ENCODE results near the gene BEST4. TPM values are rescaled to one million over a fixed set of nuclear protein-coding genes. Genes with fewer than 3 reads are reported as not detected.

BEST4 gene
- total and polyA plus RNA-seq, 8 donors, result 0.35 to 60.0 (median 0.87) TPM; not detected in 5

DNA sequence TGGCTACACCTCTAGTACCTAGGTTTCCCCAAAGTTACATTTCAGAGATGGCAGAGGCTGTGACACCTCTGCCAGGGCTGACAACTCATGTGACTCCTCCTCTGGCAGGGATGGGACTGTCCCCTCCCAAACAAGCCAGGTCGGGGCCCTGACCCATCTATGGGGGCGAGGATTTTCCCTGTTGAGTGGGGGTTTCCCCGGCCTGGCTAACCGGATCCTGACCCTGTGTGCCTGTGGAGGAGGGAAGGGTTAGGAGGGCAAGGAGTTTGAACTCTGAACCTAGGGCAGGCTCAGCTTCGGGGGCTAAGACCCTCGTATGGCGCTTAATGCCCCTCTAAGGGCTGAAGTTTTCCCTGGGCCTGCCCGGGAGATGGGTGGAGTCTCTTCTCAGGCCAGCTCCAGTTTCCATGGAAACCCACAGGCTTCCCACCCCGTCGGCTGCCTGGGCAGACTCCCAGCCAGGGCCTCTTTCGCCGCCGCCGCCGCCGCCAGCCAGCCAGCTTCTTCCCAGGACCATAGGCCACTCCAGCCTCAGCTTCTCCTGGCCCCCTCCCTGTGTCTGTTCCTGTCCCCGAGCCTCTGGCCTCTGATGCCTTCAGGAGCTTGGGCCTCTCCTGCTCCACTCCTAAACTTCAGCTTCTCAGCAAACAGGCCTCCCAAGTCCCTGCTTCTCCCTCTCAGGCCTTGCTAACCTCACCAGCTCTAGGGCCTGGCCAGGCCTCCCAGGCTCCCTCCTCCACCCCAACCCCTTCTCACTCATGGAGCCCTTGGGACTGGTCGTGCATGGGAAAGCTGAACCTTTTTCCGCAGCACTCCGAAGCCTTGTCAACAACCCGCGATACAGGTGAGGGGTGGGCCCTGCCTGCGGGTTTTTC, 20.3 kb upstream of the BEST4 start, which contains the start of gene BTBD19:
TSS of gene BTBD19 (plus strand) at position 461 of the 875 bp plus-strand sequence. CDS start at position 759, 298 bp downstream.
- 21 to 31% (median 24%) methylated on average over 22 to 23 of the region's 23 CpGs for WGBS, 5 donors

DNA sequence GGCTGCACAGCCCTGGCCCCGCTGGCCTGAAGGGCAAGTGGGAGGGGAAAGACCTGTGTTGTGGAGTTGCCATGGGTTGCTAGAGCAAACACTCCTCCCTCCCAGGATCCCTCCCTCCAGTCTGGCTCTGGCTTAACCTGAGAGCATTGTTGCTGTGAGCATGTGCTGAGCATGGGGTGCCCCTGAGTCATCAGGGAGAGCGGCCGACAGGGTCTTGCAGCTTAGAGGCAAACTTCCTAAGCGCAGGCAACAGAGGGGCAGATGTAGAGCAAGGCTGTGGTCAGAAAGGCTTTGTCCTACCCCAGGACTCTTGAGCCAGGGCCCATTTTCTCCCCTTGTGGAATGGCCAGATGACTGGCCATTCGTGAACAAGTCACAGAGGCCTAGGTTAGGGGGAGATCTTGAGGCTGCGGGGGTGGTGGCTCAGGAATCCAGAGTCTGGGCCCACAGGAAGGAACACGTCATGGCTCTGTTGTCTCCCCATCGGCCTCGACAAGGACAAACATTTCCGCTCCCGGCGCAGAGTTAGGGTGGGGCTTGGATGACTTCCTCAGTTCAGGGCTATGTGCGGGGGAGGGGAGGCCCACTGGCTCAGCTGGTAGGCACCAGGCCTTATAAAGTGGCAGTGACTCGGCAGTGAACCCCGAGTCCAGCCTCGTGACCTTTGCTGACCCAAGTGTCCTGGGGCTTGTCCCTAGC, 19.5 kb upstream of the BEST4 start:
- Histone ChIP-seq H3K4me1 (peaks cover 60 to 98% (median 71%) of the 10 kb centered on the region in 4 donors), H3K36me3 (peaks cover 28 to 43% (median 40%) of the 10 kb centered on the region in 4 donors), H3K9me3 (no peaks in the 10 kb centered on the region), H3K27ac (peak overlapping the region; percentile 83 to 99 (median 97)), H3K27me3 (no peaks in the 10 kb centered on the region), H3K4me3 (peak overlapping the region in 2 of 4 donors; percentile 9 to 35)
- no peak for TF ChIP-seq POLR2A (IDR thresholded peaks at IDR 0.05)
- TF ChIP-seq EP300 (IDR thresholded peaks at IDR 0.05), result peak; percentile 19
- peak; percentile 77 to 96 (median 94) for TF ChIP-seq POLR2AphosphoS5 (IDR thresholded peaks at IDR 0.05)
- TF ChIP-seq, protein P1, sequence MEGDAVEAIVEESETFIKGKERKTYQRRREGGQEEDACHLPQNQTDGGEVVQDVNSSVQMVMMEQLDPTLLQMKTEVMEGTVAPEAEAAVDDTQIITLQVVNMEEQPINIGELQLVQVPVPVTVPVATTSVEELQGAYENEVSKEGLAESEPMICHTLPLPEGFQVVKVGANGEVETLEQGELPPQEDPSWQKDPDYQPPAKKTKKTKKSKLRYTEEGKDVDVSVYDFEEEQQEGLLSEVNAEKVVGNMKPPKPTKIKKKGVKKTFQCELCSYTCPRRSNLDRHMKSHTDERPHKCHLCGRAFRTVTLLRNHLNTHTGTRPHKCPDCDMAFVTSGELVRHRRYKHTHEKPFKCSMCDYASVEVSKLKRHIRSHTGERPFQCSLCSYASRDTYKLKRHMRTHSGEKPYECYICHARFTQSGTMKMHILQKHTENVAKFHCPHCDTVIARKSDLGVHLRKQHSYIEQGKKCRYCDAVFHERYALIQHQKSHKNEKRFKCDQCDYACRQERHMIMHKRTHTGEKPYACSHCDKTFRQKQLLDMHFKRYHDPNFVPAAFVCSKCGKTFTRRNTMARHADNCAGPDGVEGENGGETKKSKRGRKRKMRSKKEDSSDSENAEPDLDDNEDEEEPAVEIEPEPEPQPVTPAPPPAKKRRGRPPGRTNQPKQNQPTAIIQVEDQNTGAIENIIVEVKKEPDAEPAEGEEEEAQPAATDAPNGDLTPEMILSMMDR (IDR thresholded peaks at IDR 0.05), result no peak
- intact Hi-C loops (cut with DNase I; ENCODE audit: low total_unique reads), result no loop called here
- 0 to 3% (median 2%) methylated on average over 12 to 16 of the region's 16 CpGs for WGBS, 5 donors
- DNase-seq, result peak; percentile 95 to 98

More for the DNA sequence above, 20.3 kb upstream of the BEST4 start, which contains the start of gene BTBD19:
- no peaks in the 10 kb centered on the region for H3K9me3 ChIP-seq
- TF ChIP-seq EP300 (IDR thresholded peaks at IDR 0.05), result no peak
- TF ChIP-seq, protein P1 (IDR thresholded peaks at IDR 0.05), result no peak
- no peak for TF ChIP-seq POLR2AphosphoS5 (IDR thresholded peaks at IDR 0.05)
- TF ChIP-seq POLR2A (IDR thresholded peaks at IDR 0.05), result no peak
- DNase-seq, result peak; percentile 51 to 95
- intact Hi-C loops (cut with DNase I; ENCODE audit: low total_unique reads), result no loop called here
- H3K27ac ChIP-seq, result peak within 1 kb of the TSS; percentile 83 to 99 (median 97)
- H3K36me3 ChIP-seq, result peaks cover 20 to 35% (median 33%) of the 10 kb centered on the region in 4 donors
- peak within 1 kb of the TSS; percentile 14 to 35 (median 19) for H3K4me3 ChIP-seq
- H3K4me1 ChIP-seq, result peaks cover 62 to 98% (median 76%) of the 10 kb centered on the region in 4 donors
- no peaks in the 10 kb centered on the region for H3K27me3 ChIP-seq

DNA sequence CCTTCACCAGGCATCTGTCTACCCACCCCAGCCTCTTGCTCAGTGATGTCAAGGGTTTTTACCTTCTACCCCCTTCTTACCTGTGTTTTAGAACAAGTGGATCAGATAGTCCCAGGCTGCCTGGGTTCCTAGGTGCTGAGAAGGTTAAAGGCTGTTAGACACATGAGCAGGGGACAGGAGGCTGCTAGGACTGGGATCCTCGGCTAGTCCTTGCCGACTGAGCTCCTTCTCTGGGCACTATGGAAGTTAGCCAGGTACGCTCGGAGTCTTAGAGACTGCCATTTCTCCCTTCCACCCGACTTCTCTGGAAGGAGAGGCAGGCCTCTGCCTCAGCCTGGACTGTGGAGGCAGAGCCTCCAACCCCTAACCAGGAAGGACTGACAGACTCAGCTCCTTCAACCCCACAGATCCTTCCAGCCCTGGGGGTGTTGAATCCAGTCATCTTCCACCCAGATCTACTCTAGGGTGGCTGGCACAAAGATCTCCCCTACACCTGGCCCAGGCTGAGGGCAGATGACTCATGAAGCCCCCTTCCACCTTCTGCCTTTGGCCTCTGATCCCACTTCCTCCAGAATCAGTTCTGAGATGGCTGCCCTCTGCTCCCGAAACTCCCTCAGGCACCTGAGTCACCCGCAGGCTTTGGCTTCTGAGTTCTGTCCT, 18.9 kb upstream of the BEST4 start, which contains the start of gene DYNLT4:
TSS of gene DYNLT4 (minus strand) at position 648 of the 660 bp plus-strand sequence. CDS start 683 bp downstream, outside the sequence.
- intact Hi-C loops (cut with DNase I; ENCODE audit: low total_unique reads), result no loop called here
- no peak for DNase-seq
- H3K4me3 ChIP-seq, result peak within 1 kb of the TSS; percentile 14 to 35 (median 19)

More for the DNA sequence above, 18.9 kb upstream of the BEST4 start, which contains the start of gene DYNLT4:
- peak within 1 kb of the TSS; percentile 83 to 99 (median 97) for H3K27ac ChIP-seq
- peaks cover 59 to 98% (median 72%) of the 10 kb centered on the region in 4 donors for H3K4me1 ChIP-seq
- TF ChIP-seq, protein P1 (IDR thresholded peaks at IDR 0.05), result no peak
- TF ChIP-seq POLR2A (IDR thresholded peaks at IDR 0.05) (peak in 1 of 4 donors; percentile 27), EP300 (IDR thresholded peaks at IDR 0.05) (no peak), POLR2AphosphoS5 (IDR thresholded peaks at IDR 0.05) (no peak)
- H3K27me3 ChIP-seq, result no peaks in the 10 kb centered on the region
- peaks cover 28 to 47% (median 43%) of the 10 kb centered on the region in 4 donors for H3K36me3 ChIP-seq
- no peaks in the 10 kb centered on the region for H3K9me3 ChIP-seq
- 38 to 49% (median 39%) methylated on average over 5 to 7 of the region's 7 CpGs for WGBS, 5 donors

All from stomach (tissue), 9 donors.